HG03025 (cell line): ENCODE measurements around the gene SPATS1.

Source experiments
- ATAC-seq: cut with Tn5 transposase; IDR thresholded peaks from one replicate; pipeline ENCODE4 v1.9.1; 2021; ENCODE audit warnings: mild to moderate bottlenecking, moderate library complexity; ENCODE audit not compliant: unreplicated experiment, low FRiP score

SPATS1 gene

DNA sequence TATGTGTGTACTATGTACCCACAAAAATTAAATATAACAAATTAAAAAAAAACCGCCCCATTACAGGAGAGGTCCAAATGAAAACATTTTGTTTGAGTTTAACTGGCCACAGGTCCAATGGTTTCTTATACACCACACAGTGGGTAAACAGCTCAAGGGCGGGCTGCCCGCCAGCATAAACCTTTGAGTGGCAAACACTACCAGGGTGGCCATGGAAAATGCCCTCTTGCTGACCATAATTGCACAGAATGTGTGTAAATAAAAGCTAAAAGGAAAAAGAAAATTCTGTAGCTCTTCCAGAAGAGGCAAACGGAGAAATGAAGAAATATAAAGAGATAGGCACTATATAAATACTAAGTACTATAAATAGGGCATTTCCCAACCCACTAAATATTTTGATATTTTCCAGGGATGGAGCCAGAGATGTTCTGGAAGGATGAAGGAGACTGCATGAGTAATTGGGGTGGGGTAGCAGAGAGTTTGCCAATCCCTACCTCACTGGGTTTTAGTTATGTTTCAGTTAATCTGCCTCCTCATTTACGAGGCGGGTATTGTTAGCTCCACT is 44.0 kb downstream of the SPATS1 start:
- no peak for ATAC-seq

DNA sequence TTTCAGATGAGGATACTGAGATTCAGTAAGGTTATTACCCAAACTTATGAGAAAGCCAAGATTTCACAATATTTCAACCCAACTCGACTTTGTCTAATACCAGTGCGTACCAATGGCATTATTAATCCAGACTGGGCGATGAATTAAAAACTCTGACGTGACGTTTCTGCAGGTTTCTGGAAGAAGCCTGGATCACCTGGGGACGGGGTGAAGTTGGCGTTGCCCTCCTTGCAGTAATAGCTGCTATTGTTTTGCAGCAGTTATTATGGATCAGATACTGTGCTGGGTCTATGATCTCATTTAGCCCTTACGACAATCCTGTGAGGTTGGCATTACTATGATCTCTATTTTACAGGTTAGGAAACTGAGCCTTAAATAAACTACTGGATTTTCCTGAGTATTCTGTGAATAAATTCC is 44.5 kb downstream of the SPATS1 start:
- ATAC-seq: no peak

DNA sequence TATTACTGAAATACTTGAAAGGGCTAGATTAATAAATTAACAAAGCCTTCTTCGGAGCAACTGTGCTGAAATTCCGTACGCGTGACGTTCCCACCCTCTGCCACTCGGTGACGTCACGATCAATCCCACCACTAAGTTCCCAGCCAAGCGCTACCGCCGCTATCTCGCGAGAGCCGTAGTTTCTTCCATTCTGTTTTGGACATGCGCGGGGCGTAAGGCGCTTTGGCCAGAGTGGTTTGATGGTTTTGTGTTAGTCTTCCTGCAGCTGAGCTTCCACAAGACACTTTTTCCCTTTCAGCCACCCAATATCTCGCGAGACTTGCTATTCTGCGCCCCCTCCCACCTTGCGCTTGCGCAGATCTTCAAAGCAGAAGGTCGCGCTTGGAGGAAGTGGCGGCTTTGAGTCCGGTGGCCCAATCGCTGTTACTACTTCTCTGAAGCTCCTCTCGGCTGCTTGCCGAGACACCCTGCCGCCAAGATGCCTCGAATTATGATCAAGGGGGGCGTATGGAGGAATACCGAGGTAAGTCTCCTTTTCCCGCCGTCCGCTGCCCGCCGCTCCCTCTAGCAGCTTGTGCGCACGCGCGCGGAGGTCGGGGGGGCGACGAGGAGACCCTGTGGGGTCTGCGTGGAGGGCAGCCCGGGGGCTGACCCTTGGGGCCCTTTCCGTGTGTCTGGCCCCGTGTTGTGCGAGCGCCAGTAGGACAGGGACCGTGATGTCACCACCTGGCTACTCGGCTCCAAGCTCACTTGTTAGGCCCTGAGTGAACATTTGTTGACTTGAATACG is 45.1 kb downstream of the SPATS1 start, which contains the start of gene CDC5L:
TSS of gene CDC5L (plus strand) at position 361 of the 789 bp plus-strand sequence. CDS start at position 479, 118 bp downstream.
- peak; percentile 85 for ATAC-seq

DNA sequence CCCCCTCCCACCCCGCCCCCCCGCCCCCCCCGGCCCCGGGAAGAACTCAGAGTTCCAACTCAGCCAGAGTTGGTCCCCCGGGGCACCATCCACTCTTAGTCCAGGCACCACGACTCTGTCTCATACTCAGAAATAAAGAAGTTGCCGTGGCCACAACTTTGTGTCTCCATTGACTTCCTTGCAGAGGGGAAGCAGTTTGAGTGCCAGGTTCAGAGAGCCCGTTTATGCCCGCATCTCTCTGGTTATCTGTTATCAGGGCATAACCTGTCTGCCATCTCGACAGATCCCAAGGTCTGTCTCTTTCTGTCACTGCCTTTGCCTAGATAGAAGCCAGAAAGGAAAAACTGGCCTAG is 45.7 kb downstream of the SPATS1 start:
- no peak for ATAC-seq

DNA sequence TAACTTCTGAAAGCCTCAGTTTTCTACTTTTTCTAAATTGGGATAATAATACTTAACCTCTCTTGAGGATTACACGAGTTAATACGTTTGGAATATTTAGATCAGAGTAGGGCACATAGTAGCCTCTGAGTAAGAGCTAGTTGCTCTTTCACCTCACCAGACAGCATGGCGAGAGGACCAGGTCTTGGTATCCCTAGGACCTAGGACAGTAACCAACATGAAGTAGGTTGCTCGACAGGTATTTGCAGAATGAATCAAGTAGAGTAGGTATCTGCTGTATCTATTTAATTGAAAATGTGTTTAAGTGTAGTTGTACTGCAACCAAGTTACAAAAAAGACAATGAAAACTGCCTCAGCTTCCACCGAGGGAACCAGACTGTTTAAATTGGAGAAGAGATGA is 46.4 kb downstream of the SPATS1 start:
- no peak for ATAC-seq

DNA sequence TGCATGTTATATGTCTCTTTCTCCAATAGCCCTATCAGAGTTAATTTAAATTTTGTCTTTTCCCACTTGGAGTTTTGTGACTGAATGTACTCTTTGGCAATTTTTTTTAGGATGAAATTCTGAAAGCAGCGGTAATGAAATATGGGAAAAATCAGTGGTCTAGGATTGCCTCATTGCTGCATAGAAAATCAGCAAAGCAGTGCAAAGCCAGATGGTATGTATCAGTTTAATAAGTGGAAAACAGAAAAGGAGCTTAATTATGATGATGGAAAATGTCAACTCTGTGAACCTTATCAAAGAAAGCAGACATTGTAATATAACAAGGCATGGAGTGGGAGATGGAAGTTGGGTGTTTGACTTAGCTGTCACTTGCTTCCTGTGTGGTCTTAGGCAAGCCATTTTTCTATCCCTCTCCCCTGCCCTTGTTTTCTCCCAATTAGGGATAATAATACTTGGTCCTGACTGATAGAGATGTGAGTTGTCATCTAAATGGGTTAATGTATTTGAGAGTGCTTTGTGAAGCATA is 47.8 kb downstream of the SPATS1 start:
- ATAC-seq: no peak
